Measurements from ENCODE around the gene STAT5A. TPM values are rescaled to one million over a fixed set of nuclear protein-coding genes. Genes with fewer than 3 reads are reported as not detected.
"Not testable (repeated sequence)": the region's sequence is repeated elsewhere in the genome, so short reads cannot be mapped to it uniquely, and the experiment has no call there.

STAT5A gene
- total RNA-seq, 4 donors from 2014 or later: 30.7 to 69.2 (median 33.9) TPM

DNA sequence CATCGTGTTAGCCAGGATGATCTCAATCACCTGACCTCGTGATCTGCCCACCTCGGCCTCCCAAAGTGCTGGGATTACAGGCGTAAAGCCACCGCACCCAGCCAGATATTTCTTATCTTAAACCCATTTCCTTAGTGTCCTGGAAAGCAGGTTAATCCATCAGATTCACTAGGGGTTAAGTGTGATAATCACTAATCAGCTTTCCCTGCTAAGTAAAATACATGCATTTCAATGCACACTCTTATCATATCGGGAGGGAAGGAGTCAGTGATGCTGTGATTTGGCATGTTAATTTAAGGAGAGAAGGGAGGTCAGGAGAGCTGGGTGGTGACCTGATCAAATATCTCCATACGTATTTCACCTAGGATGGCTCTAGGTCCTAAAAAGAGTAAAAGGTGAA is 70.8 kb downstream of the STAT5A start:
- Histone ChIP-seq H3K36me3 (no peaks in the 10 kb centered on the region), H3K4me1 (peaks cover 0 to 10% of the 10 kb centered on the region in 2 donors), H3K9me3 (no peaks in the 10 kb centered on the region), H3K27me3 (no peaks in the 10 kb centered on the region), H3K27ac (no peak overlapping the region), H3K4me3 (no peak overlapping the region)
- DNase-seq: no peak
- TF ChIP-seq POLR2A (IDR thresholded peaks at IDR 0.05): no peak
- TF ChIP-seq, protein P1, sequence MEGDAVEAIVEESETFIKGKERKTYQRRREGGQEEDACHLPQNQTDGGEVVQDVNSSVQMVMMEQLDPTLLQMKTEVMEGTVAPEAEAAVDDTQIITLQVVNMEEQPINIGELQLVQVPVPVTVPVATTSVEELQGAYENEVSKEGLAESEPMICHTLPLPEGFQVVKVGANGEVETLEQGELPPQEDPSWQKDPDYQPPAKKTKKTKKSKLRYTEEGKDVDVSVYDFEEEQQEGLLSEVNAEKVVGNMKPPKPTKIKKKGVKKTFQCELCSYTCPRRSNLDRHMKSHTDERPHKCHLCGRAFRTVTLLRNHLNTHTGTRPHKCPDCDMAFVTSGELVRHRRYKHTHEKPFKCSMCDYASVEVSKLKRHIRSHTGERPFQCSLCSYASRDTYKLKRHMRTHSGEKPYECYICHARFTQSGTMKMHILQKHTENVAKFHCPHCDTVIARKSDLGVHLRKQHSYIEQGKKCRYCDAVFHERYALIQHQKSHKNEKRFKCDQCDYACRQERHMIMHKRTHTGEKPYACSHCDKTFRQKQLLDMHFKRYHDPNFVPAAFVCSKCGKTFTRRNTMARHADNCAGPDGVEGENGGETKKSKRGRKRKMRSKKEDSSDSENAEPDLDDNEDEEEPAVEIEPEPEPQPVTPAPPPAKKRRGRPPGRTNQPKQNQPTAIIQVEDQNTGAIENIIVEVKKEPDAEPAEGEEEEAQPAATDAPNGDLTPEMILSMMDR (IDR thresholded peaks at IDR 0.05): no peak
- intact Hi-C loops (cut with DNase I; ENCODE audit: low total_unique reads): no loop called here

DNA sequence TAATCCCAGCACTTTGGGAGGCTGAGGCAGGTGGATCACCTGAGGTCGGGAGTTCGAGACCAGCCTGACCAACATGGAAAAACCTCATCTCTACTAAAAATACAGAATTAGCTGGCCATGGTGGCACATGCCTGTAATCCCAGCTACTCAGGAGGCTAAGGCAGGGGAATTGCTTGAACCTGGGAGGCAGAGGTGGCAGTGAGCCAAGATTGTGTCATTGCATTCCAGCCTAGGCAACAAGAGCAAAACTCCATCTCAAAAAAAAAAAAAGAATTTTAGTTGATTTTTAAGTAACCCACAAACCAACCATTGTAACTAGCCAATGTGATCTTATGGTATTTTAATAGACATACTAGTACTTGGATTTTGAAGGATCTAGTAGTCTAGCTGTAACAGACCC is 72.1 kb downstream of the STAT5A start:
- H3K4me3 ChIP-seq; H3K36me3 ChIP-seq; H3K27ac ChIP-seq; intact Hi-C loops (cut with DNase I; ENCODE audit: low total_unique reads); H3K27me3 ChIP-seq; H3K9me3 ChIP-seq; H3K4me1 ChIP-seq: not testable (repeated sequence)
- DNase-seq: peak; percentile 32 to 45

Other genes with a start within 250 kb of the STAT5A start
- 1 to 10 TPM in 2 of 4 donors, under 1 TPM in 1, not detected in 1; 0.77 to 3.3 (median 2.1) TPM for gene C17orf113, start 237.9 kb upstream of the STAT5A start, total RNA-seq
- 1 to 10 TPM in 1 of 4 donors, under 1 TPM in 1, not detected in 2; 0.48 to 1.0 TPM for gene ZNF385C, start 190.0 kb upstream of the STAT5A start, total RNA-seq
- gene DHX58, start 175.8 kb upstream of the STAT5A start, total RNA-seq: 10 to 100 TPM; 12.9 to 21.3 (median 16.2) TPM
- gene KAT2A, start 167.1 kb upstream of the STAT5A start, total RNA-seq: 10 to 100 TPM; 20.9 to 80.9 (median 39.2) TPM
- gene HSPB9, start 165.7 kb upstream of the STAT5A start, total RNA-seq: under 1 TPM in 1 of 4 donors, not detected in 3; 0.28 TPM
- 100 to 1,000 TPM in 1 of 4 donors, 10 to 100 TPM in 3; 51.7 to 105 (median 68.0) TPM for gene RAB5C, start 133.5 kb upstream of the STAT5A start, total RNA-seq
- gene KCNH4, start 107.4 kb upstream of the STAT5A start, total RNA-seq: under 1 TPM in 1 of 4 donors, not detected in 3; 0.55 TPM
- 1 to 10 TPM in 1 of 4 donors, not detected in 3; 1.0 TPM for gene HCRT, start 103.0 kb upstream of the STAT5A start, total RNA-seq
- gene GHDC, start 94.0 kb upstream of the STAT5A start, total RNA-seq: 10 to 100 TPM in 2 of 4 donors, 1 to 10 TPM in 2; 8.2 to 26.8 (median 17.5) TPM
- 100 to 1,000 TPM in 3 of 4 donors, 10 to 100 TPM in 1; 72.1 to 187 (median 144) TPM for gene STAT5B, start 12.1 kb upstream of the STAT5A start, total RNA-seq
- 100 to 1,000 TPM; 115 to 298 (median 171) TPM for gene STAT3, start 99.9 kb downstream of the STAT5A start, total RNA-seq
- gene CAVIN1, start 134.8 kb downstream of the STAT5A start, total RNA-seq: 100 to 1,000 TPM; 204 to 520 (median 372) TPM
- gene ATP6V0A1, start 170.4 kb downstream of the STAT5A start, total RNA-seq: 100 to 1,000 TPM in 1 of 4 donors, 10 to 100 TPM in 3; 29.5 to 111 (median 64.5) TPM
- gene NAGLU, start 247.7 kb downstream of the STAT5A start, total RNA-seq: 10 to 100 TPM in 3 of 4 donors, 1 to 10 TPM in 1; 8.7 to 33.5 (median 25.6) TPM

Data from uterus (tissue), 4 donors.